ENCODE data around the gene GALNT5.

Gene GALNT5

GRCh38 chr2:157283468-157283867 lies 26.0 kb downstream of the GALNT5 start:
- Histone ChIP-seq H3K9me3 (ENCODE audit: control insufficient read depth, low read length) (no peaks in the 10 kb centered on the region), H3K36me3 (ENCODE audit: control insufficient read depth, insufficient read depth, low read length) (no peaks in the 10 kb centered on the region), H3K4me3 (ENCODE audit: insufficient read depth, low read depth, low read length) (no peak overlapping the region), H3K27ac (ENCODE audit: insufficient read depth, low read depth, low read length, poor library complexity, severe bottlenecking) (no peak overlapping the region), H3K4me1 (ENCODE audit: control insufficient read depth, insufficient read depth, low read length) (no peaks in the 10 kb centered on the region), H3K27me3 (ENCODE audit: control insufficient read depth, insufficient read depth, low read length, poor library complexity, severe bottlenecking) (no peaks in the 10 kb centered on the region)
- 100% methylated on average over 1 of the region's 2 CpGs; no CpG with 5 or more reads in 1 of the 2 experiments for WGBS, 2 experiments

GRCh38 chr2:157287160-157287559 lies 29.7 kb downstream of the GALNT5 start:
- Histone ChIP-seq H3K27ac (ENCODE audit: insufficient read depth, low read depth, low read length, poor library complexity, severe bottlenecking) (no peak overlapping the region), H3K36me3 (ENCODE audit: control insufficient read depth, insufficient read depth, low read length) (no peaks in the 10 kb centered on the region), H3K27me3 (ENCODE audit: control insufficient read depth, insufficient read depth, low read length, poor library complexity, severe bottlenecking) (no peaks in the 10 kb centered on the region), H3K4me3 (ENCODE audit: insufficient read depth, low read depth, low read length) (no peak overlapping the region), H3K9me3 (ENCODE audit: control insufficient read depth, low read length) (no peaks in the 10 kb centered on the region), H3K4me1 (ENCODE audit: control insufficient read depth, insufficient read depth, low read length) (no peaks in the 10 kb centered on the region)
- no CpG with 5 or more reads among the region's 1 CpG for WGBS, 2 experiments

GRCh38 chr2:157290525-157290924 lies 33.0 kb downstream of the GALNT5 start:
- H3K27me3 ChIP-seq (ENCODE audit: control insufficient read depth, insufficient read depth, low read length, poor library complexity, severe bottlenecking), result no peaks in the 10 kb centered on the region
- no peak overlapping the region for H3K4me3 ChIP-seq (ENCODE audit: insufficient read depth, low read depth, low read length)
- H3K4me1 ChIP-seq (ENCODE audit: control insufficient read depth, insufficient read depth, low read length), result no peaks in the 10 kb centered on the region
- no peak overlapping the region for H3K27ac ChIP-seq (ENCODE audit: insufficient read depth, low read depth, low read length, poor library complexity, severe bottlenecking)
- no peaks in the 10 kb centered on the region for H3K36me3 ChIP-seq (ENCODE audit: control insufficient read depth, insufficient read depth, low read length)
- no peaks in the 10 kb centered on the region for H3K9me3 ChIP-seq (ENCODE audit: control insufficient read depth, low read length)
- 89 to 93% methylated on average over 2 of the region's 2 CpGs for whole genome bisulfite sequencing, 2 experiments

GRCh38 chr2:157291018-157291417 lies 33.5 kb downstream of the GALNT5 start:
- no peaks in the 10 kb centered on the region for H3K4me1 ChIP-seq (ENCODE audit: control insufficient read depth, insufficient read depth, low read length)
- H3K36me3 ChIP-seq (ENCODE audit: control insufficient read depth, insufficient read depth, low read length), result no peaks in the 10 kb centered on the region
- H3K27me3 ChIP-seq (ENCODE audit: control insufficient read depth, insufficient read depth, low read length, poor library complexity, severe bottlenecking), result no peaks in the 10 kb centered on the region
- no peak overlapping the region for H3K27ac ChIP-seq (ENCODE audit: insufficient read depth, low read depth, low read length, poor library complexity, severe bottlenecking)
- 95% methylated on average over 1 of the region's 1 CpG; no CpG with 5 or more reads in 1 of the 2 experiments for WGBS, 2 experiments
- no peaks in the 10 kb centered on the region for H3K9me3 ChIP-seq (ENCODE audit: control insufficient read depth, low read length)
- H3K4me3 ChIP-seq (ENCODE audit: insufficient read depth, low read depth, low read length), result no peak overlapping the region

- no peaks in the 10 kb centered on the region for H3K4me1 ChIP-seq (ENCODE audit: control insufficient read depth, insufficient read depth, low read length)
- no peaks in the 10 kb centered on the region for H3K9me3 ChIP-seq (ENCODE audit: control insufficient read depth, low read length)
- no peaks in the 10 kb centered on the region for H3K27me3 ChIP-seq (ENCODE audit: control insufficient read depth, insufficient read depth, low read length, poor library complexity, severe bottlenecking)
- 90 to 92% methylated on average over 5 of the region's 5 CpGs for WGBS, 2 experiments
- H3K4me3 ChIP-seq (ENCODE audit: insufficient read depth, low read depth, low read length), result no peak overlapping the region
- H3K27ac ChIP-seq (ENCODE audit: insufficient read depth, low read depth, low read length, poor library complexity, severe bottlenecking), result no peak overlapping the region
- no peaks in the 10 kb centered on the region for H3K36me3 ChIP-seq (ENCODE audit: control insufficient read depth, insufficient read depth, low read length)
These were observed 35.3 kb downstream of the GALNT5 start for GRCh38 chr2:157292853-157293252.

- Histone ChIP-seq H3K9me3 (ENCODE audit: control insufficient read depth, low read length) (no peaks in the 10 kb centered on the region), H3K4me1 (ENCODE audit: control insufficient read depth, insufficient read depth, low read length) (no peaks in the 10 kb centered on the region), H3K27ac (ENCODE audit: insufficient read depth, low read depth, low read length, poor library complexity, severe bottlenecking) (no peak overlapping the region), H3K27me3 (ENCODE audit: control insufficient read depth, insufficient read depth, low read length, poor library complexity, severe bottlenecking) (no peaks in the 10 kb centered on the region), H3K36me3 (ENCODE audit: control insufficient read depth, insufficient read depth, low read length) (no peaks in the 10 kb centered on the region), H3K4me3 (ENCODE audit: insufficient read depth, low read depth, low read length) (no peak overlapping the region)
- WGBS, 2 experiments, result 86 to 90% methylated on average over 1 of the region's 1 CpG
These were observed 39.0 kb downstream of the GALNT5 start for GRCh38 chr2:157296490-157296889.

- no peaks in the 10 kb centered on the region for H3K9me3 ChIP-seq (ENCODE audit: control insufficient read depth, low read length)
- H3K27ac ChIP-seq (ENCODE audit: insufficient read depth, low read depth, low read length, poor library complexity, severe bottlenecking), result no peak overlapping the region
- no peaks in the 10 kb centered on the region for H3K4me1 ChIP-seq (ENCODE audit: control insufficient read depth, insufficient read depth, low read length)
- no peaks in the 10 kb centered on the region for H3K36me3 ChIP-seq (ENCODE audit: control insufficient read depth, insufficient read depth, low read length)
- no peak overlapping the region for H3K4me3 ChIP-seq (ENCODE audit: insufficient read depth, low read depth, low read length)
- H3K27me3 ChIP-seq (ENCODE audit: control insufficient read depth, insufficient read depth, low read length, poor library complexity, severe bottlenecking), result no peaks in the 10 kb centered on the region
- WGBS, 2 experiments, result 88 to 89% methylated on average over 4 of the region's 4 CpGs
These were observed 39.5 kb downstream of the GALNT5 start for GRCh38 chr2:157296958-157297357.

GRCh38 chr2:157301307-157301706 lies 43.8 kb downstream of the GALNT5 start:
- no peak overlapping the region for H3K27ac ChIP-seq (ENCODE audit: insufficient read depth, low read depth, low read length, poor library complexity, severe bottlenecking)
- no peaks in the 10 kb centered on the region for H3K9me3 ChIP-seq (ENCODE audit: control insufficient read depth, low read length)
- no peak overlapping the region for H3K4me3 ChIP-seq (ENCODE audit: insufficient read depth, low read depth, low read length)
- H3K27me3 ChIP-seq (ENCODE audit: control insufficient read depth, insufficient read depth, low read length, poor library complexity, severe bottlenecking), result no peaks in the 10 kb centered on the region
- 88 to 99% methylated on average over 2 of the region's 2 CpGs for WGBS, 2 experiments
- no peaks in the 10 kb centered on the region for H3K4me1 ChIP-seq (ENCODE audit: control insufficient read depth, insufficient read depth, low read length)
- H3K36me3 ChIP-seq (ENCODE audit: control insufficient read depth, insufficient read depth, low read length), result no peaks in the 10 kb centered on the region

- H3K27ac ChIP-seq (ENCODE audit: insufficient read depth, low read depth, low read length, poor library complexity, severe bottlenecking), result no peak overlapping the region
These were observed 45.1 kb downstream of the GALNT5 start for GRCh38 chr2:157302492-157303099.

GRCh38 chr2:157303612-157304011 lies 46.1 kb downstream of the GALNT5 start:
- H3K27me3 ChIP-seq (ENCODE audit: control insufficient read depth, insufficient read depth, low read length, poor library complexity, severe bottlenecking), result no peaks in the 10 kb centered on the region
- no peak overlapping the region for H3K4me3 ChIP-seq (ENCODE audit: insufficient read depth, low read depth, low read length)
- H3K4me1 ChIP-seq (ENCODE audit: control insufficient read depth, insufficient read depth, low read length), result no peaks in the 10 kb centered on the region
- WGBS, 2 experiments, result 43 to 52% methylated on average over 2 of the region's 2 CpGs
- no peaks in the 10 kb centered on the region for H3K36me3 ChIP-seq (ENCODE audit: control insufficient read depth, insufficient read depth, low read length)
- H3K27ac ChIP-seq (ENCODE audit: insufficient read depth, low read depth, low read length, poor library complexity, severe bottlenecking), result no peak overlapping the region
- H3K9me3 ChIP-seq (ENCODE audit: control insufficient read depth, low read length), result no peaks in the 10 kb centered on the region

More at GRCh38 chr2:157302492-157303099, 45.1 kb downstream of the GALNT5 start:
- H3K9me3 ChIP-seq (ENCODE audit: control insufficient read depth, low read length), result no peaks in the 10 kb centered on the region
- WGBS, 2 experiments, result 14 to 41% methylated on average over 5 to 7 of the region's 9 CpGs
- H3K27me3 ChIP-seq (ENCODE audit: control insufficient read depth, insufficient read depth, low read length, poor library complexity, severe bottlenecking), result no peaks in the 10 kb centered on the region
- H3K4me3 ChIP-seq (ENCODE audit: insufficient read depth, low read depth, low read length), result no peak overlapping the region
- H3K36me3 ChIP-seq (ENCODE audit: control insufficient read depth, insufficient read depth, low read length), result no peaks in the 10 kb centered on the region
- no peaks in the 10 kb centered on the region for H3K4me1 ChIP-seq (ENCODE audit: control insufficient read depth, insufficient read depth, low read length)
